ENCODE measurements around the gene EDA. TPM values are rescaled to one million over a fixed set of nuclear protein-coding genes. Genes with fewer than 3 reads are reported as not detected.

EDA gene
- total RNA-seq, 1 donor from 2014 or later, result 6.8 TPM

- TF ChIP-seq EZH2phosphoT487 (IDR thresholded peaks at IDR 0.05), result no peak
- no peak for TF ChIP-seq CTCF (IDR thresholded peaks at IDR 0.05)
- H3K27ac ChIP-seq, result no peak overlapping the region
- no peaks in the 10 kb centered on the region for H3K27me3 ChIP-seq
- no peak overlapping the region for H2AFZ ChIP-seq (replicated peaks)
- no peaks in the 10 kb centered on the region for H3F3A ChIP-seq (ENCODE audit: low read depth)
- no peaks in the 10 kb centered on the region for H3K79me2 ChIP-seq (ENCODE audit: low read depth)
- H3K9ac ChIP-seq, result no peak overlapping the region
- Mint-ChIP-seq H3K4me1 (no peaks in the 10 kb centered on the region), H3K27ac (no peak overlapping the region), H3K9me3 (peaks cover 5% of the 10 kb centered on the region), H3K27me3 (ENCODE audit: insufficient read depth, low read depth) (no peaks in the 10 kb centered on the region), H3K36me3 (no peaks in the 10 kb centered on the region), H3K4me3 (no peak overlapping the region)
- H3K4me2 ChIP-seq, result no peak overlapping the region
- no peaks in the 10 kb centered on the region for H4K20me1 ChIP-seq (ENCODE audit: low read depth)
- DNase-seq (ENCODE audit: low spot score), result no peak
- no peaks in the 10 kb centered on the region for H3K4me1 ChIP-seq
- H3K4me3 ChIP-seq, result no peak overlapping the region
- H3K36me3 ChIP-seq, result no peaks in the 10 kb centered on the region
- H3K9me3 ChIP-seq (ENCODE audit: low read depth), result no peaks in the 10 kb centered on the region
Observed at GRCh38 chrX:69987691-69988090, 371.8 kb downstream of the EDA start.

- H3K9me3 Mint-ChIP-seq, result peaks cover 5% of the 10 kb centered on the region
- Histone ChIP-seq H4K20me1 (ENCODE audit: low read depth) (no peaks in the 10 kb centered on the region), H3K9ac (no peak overlapping the region), H3K36me3 (no peaks in the 10 kb centered on the region), H3K4me2 (no peak overlapping the region), H3K27ac (no peak overlapping the region), H3K4me1 (no peaks in the 10 kb centered on the region), H3K9me3 (ENCODE audit: low read depth) (no peaks in the 10 kb centered on the region), H3K4me3 (no peak overlapping the region), H3K27me3 (no peaks in the 10 kb centered on the region), H3F3A (ENCODE audit: low read depth) (no peaks in the 10 kb centered on the region), H3K79me2 (ENCODE audit: low read depth) (no peaks in the 10 kb centered on the region), H2AFZ (replicated peaks) (no peak overlapping the region)
- no peaks in the 10 kb centered on the region for H3K36me3 Mint-ChIP-seq
- TF ChIP-seq EZH2phosphoT487 (IDR thresholded peaks at IDR 0.05) (no peak), EZH2 (IDR thresholded peaks at IDR 0.05) (no peak), CTCF (IDR thresholded peaks at IDR 0.05) (no peak)
- no peak overlapping the region for H3K27ac Mint-ChIP-seq
- no peak overlapping the region for H3K4me3 Mint-ChIP-seq
- no peak for DNase-seq (ENCODE audit: low spot score)
- no peaks in the 10 kb centered on the region for H3K27me3 Mint-ChIP-seq (ENCODE audit: insufficient read depth, low read depth)
- no peaks in the 10 kb centered on the region for H3K4me1 Mint-ChIP-seq
Observed at GRCh38 chrX:69988955-69989394, 373.1 kb downstream of the EDA start.

GRCh38 chrX:69991685-69992084 lies 375.8 kb downstream of the EDA start:
- Histone ChIP-seq H3K79me2 (ENCODE audit: low read depth) (no peaks in the 10 kb centered on the region), H3K27me3 (no peaks in the 10 kb centered on the region), H3K9ac (no peak overlapping the region), H3K9me3 (ENCODE audit: low read depth) (no peaks in the 10 kb centered on the region), H3K4me2 (no peak overlapping the region), H2AFZ (replicated peaks) (no peak overlapping the region), H3F3A (ENCODE audit: low read depth) (no peaks in the 10 kb centered on the region), H3K27ac (no peak overlapping the region), H3K4me3 (no peak overlapping the region), H3K4me1 (no peaks in the 10 kb centered on the region), H3K36me3 (no peaks in the 10 kb centered on the region), H4K20me1 (ENCODE audit: low read depth) (no peaks in the 10 kb centered on the region)
- DNase-seq (ENCODE audit: low spot score), result no peak
- H3K4me3 Mint-ChIP-seq, result no peak overlapping the region
- H3K27ac Mint-ChIP-seq, result no peak overlapping the region
- H3K36me3 Mint-ChIP-seq, result no peaks in the 10 kb centered on the region
- H3K4me1 Mint-ChIP-seq, result no peaks in the 10 kb centered on the region
- H3K27me3 Mint-ChIP-seq (ENCODE audit: insufficient read depth, low read depth), result no peaks in the 10 kb centered on the region
- H3K9me3 Mint-ChIP-seq, result peaks cover 5% of the 10 kb centered on the region
- TF ChIP-seq EZH2phosphoT487 (IDR thresholded peaks at IDR 0.05) (no peak), EZH2 (IDR thresholded peaks at IDR 0.05) (no peak), CTCF (IDR thresholded peaks at IDR 0.05) (no peak)
